AG10803 (cell line): ENCODE measurements around the gene LSAMP.

Source experiments
- DNase-seq: peaks from one replicate; pipeline ENCODE4 v3.0.0; 2010; ENCODE audit warnings: low read depth
- H3K4me3 ChIP-seq: 2 replicates; pipeline ENCODE4 v1.5.1; 2011; ENCODE audit warnings: mild to moderate bottlenecking, low read length, control low read depth
- TF ChIP-seq, protein P1 (sequence below): conservative IDR thresholded peaks from 2 replicates; pipeline ENCODE4 v1.5.1; 2011; ENCODE audit warnings: mild to moderate bottlenecking, low read length, control low read depth, inconsistent platforms

Gene LSAMP

DNA sequence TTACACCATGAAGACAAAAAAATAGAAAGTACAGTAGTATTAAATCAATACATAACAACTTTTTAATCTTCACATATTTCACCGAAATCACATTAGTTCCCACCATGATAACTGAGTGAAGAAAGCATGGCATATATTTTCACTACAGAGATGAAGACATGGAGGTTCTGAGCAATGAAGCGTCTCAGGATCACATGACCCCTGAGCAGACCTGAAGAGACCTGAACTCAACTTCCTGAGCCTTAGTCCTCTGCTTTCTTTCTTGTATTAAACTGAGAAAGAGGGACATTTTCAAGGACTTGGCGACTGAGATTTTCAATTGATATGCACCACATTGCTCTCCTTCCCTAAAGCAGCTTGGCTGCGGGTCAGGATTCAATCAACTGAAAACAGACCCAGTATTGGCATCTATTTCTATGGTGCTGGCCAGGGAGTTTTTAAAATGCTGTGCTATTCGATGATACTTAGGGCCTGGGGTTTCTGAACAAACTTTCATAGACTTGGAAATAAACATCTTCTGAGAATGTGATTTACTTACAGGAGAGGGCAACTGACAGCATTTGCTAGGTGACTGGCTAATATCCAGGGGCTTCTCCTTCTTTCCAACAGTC is 165.1 kb downstream of the LSAMP start:
- TF ChIP-seq, protein P1, sequence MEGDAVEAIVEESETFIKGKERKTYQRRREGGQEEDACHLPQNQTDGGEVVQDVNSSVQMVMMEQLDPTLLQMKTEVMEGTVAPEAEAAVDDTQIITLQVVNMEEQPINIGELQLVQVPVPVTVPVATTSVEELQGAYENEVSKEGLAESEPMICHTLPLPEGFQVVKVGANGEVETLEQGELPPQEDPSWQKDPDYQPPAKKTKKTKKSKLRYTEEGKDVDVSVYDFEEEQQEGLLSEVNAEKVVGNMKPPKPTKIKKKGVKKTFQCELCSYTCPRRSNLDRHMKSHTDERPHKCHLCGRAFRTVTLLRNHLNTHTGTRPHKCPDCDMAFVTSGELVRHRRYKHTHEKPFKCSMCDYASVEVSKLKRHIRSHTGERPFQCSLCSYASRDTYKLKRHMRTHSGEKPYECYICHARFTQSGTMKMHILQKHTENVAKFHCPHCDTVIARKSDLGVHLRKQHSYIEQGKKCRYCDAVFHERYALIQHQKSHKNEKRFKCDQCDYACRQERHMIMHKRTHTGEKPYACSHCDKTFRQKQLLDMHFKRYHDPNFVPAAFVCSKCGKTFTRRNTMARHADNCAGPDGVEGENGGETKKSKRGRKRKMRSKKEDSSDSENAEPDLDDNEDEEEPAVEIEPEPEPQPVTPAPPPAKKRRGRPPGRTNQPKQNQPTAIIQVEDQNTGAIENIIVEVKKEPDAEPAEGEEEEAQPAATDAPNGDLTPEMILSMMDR, result no peak
- H3K4me3 ChIP-seq, result no peak overlapping the region
- DNase-seq, result no peak

DNA sequence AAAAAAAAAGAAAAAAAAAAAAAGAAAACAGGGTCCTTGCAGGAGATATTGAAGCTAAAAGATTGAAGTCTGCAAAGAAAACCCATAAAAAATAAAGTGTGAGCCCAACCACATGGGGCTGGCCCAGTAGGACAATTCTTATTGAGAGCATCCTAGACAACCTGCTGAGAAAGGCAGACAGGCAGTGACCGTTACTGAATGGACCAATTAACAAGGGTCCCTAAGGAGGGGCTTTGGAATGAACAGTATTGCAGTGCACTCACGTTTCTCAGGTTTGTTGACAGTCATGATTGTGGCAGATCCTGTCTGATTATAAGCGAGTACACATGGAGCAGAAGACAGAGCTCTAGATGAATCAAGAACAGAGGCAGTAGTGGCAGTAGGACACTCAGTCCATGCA is 168.6 kb downstream of the LSAMP start:
- TF ChIP-seq, protein P1, result no peak
- no peak for DNase-seq
- H3K4me3 ChIP-seq, result no peak overlapping the region

DNA sequence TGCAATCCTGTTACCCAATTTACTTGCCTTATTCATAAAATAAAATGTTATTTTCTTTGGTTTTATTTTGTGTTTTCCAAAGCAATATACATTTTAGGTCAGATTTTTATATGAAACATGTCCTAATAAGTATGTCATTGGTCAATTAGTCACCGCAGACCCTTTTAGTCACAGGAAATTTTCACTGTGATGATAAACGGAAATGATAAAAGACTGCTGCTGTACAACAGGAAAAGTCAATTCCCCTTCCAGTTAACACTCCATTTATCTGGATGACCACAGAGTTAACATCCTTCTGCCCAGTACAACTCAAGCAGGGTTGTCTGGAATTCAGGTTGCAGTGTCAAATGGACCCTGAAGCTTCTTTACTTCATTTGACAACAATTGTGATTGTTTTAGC is 175.2 kb downstream of the LSAMP start:
- no peak overlapping the region for H3K4me3 ChIP-seq
- DNase-seq, result no peak
- TF ChIP-seq, protein P1, result no peak

DNA sequence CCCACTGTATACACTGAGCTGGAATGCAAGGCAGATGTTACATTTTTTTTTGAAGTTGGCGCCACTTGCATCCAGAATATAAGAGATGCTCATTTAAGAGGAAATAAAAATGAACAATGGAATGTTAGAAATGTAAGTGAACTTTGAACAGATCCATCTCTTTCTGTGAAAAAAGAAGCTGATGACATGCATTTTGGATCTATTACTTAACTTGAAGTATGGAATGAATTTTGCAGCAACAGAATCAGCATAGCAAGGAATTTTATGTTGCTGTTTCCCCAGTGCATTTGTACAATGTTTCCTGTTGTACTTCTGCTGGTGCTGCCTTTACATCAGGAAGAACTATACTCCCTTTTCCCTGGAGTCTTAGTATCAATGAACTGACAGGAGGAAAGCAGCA is 178.2 kb downstream of the LSAMP start:
- TF ChIP-seq, protein P1, result no peak
- H3K4me3 ChIP-seq, result no peak overlapping the region
- peak; percentile 47 for DNase-seq

DNA sequence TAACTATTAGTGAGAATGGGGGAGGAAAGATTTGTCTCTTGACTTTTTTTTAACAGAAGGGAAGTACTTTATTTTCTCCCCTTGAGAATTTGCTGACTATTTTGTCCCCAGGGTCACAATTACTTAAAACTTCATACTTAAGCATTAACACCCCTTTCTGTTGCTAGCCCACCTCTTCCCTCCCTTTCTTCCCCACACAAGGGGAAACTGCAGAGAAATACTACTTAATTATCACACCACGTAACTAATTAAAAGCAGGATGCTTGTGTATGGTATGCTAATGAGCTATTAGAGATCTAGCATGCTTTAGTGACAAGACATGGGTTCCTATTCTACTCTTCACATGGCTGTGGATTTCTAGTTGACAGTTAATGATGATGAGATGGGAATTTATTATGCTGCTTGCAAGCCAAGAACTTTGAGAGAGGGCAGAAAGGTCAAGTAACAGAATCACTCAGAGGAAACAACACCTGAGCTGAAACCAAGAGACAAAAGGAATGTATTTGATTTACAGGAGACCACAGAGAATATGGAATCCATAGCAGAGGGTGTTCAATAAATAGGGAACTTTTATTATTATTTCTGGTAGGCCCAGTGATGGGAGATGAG is 179.2 kb downstream of the LSAMP start:
- no peak overlapping the region for H3K4me3 ChIP-seq
- TF ChIP-seq, protein P1, result no peak
- no peak for DNase-seq

DNA sequence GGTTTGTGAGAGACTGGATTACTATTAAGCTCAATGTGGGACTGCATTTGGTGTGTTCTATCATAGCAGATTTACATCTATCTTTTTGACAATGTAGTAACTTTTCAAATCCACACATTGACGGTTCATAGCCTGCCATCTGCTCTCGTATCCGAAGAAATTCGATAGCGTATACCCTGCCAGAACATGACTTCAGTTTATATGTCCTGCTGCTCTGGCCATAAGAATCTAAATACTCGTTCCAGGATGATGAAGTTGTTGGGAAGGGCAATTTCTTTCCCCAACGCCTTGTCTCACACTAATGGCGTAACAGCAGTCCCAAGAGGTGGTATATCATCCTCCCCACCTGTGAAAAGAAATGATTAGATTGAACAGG is 180.0 kb downstream of the LSAMP start:
- no peak for DNase-seq
- no peak overlapping the region for H3K4me3 ChIP-seq
- TF ChIP-seq, protein P1, result no peak

DNA sequence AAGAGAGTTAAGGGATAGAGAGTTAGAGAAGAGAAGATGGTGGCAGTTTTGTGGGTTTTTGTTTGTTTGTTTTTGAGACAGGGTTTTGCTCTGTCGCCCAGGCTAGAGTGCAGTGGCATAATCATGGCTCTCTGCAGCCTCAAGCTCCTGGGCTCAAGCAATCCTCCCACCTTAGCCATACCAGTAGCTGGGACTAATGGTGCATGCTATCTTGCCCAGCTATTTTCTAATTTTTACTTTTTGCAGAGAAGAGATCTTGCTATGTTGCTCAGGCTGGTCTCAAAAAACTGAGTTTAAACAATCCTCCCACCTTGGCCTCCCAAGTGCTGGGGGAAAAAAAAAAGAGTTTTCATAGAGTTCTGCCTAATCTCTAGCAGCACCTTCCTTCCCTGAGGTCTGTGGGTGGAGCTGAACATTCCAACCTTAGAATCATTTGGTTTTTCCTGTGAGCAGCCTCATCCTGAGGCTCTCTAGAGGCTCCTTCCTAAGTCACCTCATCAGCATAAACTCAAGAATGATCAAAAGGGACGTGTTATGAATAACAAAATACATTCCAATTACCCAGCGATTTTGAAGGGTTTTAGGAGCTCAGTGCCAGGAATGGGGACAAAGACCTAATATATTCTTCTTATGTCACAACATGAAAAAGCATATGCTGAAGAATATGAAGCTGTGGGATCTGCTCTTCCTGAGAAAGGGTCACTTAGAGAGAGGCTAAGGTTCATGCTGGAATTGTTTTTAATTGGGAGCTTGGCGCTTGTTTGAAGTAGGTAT is 180.6 kb downstream of the LSAMP start:
- no peak overlapping the region for H3K4me3 ChIP-seq
- TF ChIP-seq, protein P1, result no peak
- DNase-seq, result no peak
